HG03521 (cell line): ENCODE data around the gene CASP1.

ENCODE experiments used
- ATAC-seq: cut with Tn5 transposase; IDR thresholded peaks from one replicate; pipeline ENCODE4 v1.9.1; 2021; ENCODE audit warnings: mild to moderate bottlenecking, moderate library complexity; ENCODE audit not compliant: unreplicated experiment

CASP1 gene

GRCh38 chr11:105046898-105047579, 12.1 kb upstream of the CASP1 start:
- no peak for ATAC-seq

DNA sequence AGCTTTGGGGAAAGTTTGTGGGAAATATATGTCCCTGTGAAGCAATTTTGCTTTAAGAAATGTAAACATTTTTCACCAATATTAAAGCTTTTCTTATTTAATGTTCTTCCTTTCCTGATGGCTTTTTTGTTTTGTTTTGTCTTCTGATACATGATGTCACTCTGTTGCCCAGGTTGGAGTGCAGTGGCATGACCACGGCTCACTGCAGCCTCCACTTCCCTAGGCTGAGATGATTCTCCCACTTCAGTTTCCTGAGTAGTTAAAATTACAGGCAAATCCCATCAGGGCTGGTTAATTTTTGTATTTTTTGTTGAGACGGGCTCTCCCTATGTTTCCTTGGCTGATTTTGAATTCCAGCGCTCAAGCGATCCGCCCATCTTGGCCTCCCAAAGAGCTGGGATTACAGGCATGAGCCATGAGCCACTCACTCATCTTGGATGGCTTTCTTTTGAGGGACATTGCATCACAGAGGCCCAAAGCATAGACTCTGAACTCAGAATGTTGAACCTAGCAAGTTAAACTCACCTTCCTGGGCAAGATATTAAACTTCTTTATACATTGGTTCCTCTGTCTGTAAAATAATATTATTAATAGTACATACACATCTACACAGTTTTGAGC, 10.8 kb upstream of the CASP1 start:
- no peak for ATAC-seq

GRCh38 chr11:105044557-105045524, 9.9 kb upstream of the CASP1 start, which contains the start of gene CARD16:
TSS of gene CARD16 (minus strand) at chr11:105045335. CDS start at chr11:105045297, 38 bp downstream.
- ATAC-seq = peak; percentile 99

- no peak for ATAC-seq
These were observed 7.2 kb upstream of the CASP1 start for GRCh38 chr11:105042178-105042577.

DNA sequence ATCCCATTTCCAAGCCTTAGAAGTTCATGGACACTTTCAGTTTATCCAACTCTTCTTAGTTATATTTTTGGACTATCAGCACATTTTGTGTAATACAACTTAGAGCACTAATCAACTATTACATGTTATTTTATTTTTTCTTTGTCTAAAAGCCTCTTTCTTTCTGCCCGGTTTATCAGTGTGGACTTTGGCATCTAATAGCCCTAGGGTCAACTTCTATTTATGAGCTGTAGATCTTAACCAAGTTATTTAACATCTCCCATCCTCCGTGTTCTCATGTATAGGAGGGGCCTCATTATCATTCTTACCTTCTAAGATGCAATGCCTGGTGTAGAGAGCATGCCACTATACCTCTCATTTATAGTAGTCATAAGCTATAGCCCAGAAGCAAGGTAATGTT, 5.8 kb upstream of the CASP1 start:
- ATAC-seq = no peak

GRCh38 chr11:105034388-105034787, 556 bp downstream of the CASP1 start:
- peak; percentile 7 for ATAC-seq

GRCh38 chr11:105033781-105034180, 1.2 kb downstream of the CASP1 start:
- no peak for ATAC-seq

- ATAC-seq = no peak
These were observed 1.6 kb downstream of the CASP1 start for GRCh38 chr11:105033343-105033742.

GRCh38 chr11:105032495-105032894, 2.4 kb downstream of the CASP1 start:
- ATAC-seq = no peak

DNA sequence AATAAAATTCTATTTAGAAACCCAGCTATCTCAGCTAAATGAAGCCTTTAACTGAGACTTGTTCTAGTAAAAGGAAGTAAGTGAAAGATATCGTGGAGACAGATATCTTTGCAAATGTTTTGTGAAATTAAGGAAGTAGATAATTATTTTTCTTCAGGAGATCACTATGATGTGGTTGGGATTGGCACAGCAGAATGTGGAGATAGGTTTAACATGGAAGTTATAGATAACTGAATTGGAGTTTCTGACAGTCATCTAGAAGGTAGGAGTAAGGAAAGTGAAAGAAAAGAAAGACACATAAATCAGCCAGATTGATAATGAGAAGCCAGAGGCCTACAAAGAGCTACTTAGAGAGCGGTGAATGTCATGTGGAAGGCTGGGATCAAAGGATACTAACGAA, 7.3 kb downstream of the CASP1 start:
- no peak for ATAC-seq

- no peak for ATAC-seq
These were observed 10.6 kb downstream of the CASP1 start for GRCh38 chr11:105024394-105024793.

DNA sequence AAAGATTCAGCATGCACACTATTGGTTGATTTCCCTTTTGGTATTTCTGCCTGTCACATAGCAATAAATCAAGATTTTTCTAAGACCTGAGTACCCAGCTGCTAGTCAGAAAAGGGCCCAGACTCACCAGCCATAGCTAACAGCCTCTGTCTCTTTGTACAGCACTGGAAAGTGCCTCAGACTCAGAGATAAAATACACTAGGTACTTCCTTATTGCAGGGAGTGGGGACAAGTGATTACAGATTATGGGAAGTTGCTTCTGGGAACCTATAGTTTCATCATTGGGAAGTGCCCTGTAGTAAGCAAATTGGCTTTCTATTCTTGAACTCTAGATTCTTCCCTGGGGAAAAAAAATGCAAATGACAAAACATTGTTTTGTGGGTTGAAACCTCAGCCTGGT, 11.9 kb downstream of the CASP1 start, which contains the start of gene CASP5:
CASP5 (minus strand) TSS at position 166 of the 400 bp plus-strand sequence; CDS start at position 134, 32 bp downstream.
- no peak for ATAC-seq

GRCh38 chr11:105022527-105022926, 12.4 kb downstream of the CASP1 start:
- ATAC-seq = no peak

DNA sequence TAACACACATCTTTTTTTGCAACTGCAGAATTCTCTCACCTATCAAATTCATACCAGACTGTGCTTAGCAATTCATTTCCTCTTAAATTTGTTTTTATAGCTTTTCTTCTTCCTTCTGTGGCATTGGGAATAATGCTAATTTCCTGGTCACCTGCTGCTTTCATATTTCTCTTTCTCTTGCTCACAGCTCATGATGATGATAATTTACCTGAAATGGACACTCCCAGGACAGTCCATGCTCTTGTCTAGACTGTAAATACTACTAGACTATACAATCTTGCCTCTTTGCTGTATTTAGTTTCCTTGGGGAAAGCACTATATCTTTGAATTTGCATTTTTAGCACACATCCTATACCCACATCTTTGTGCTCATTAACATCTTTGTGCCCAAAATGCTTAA, 27.5 kb downstream of the CASP1 start:
- ATAC-seq = no peak

- no peak for ATAC-seq
These were observed 29.5 kb downstream of the CASP1 start for GRCh38 chr11:105005451-105005845.

DNA sequence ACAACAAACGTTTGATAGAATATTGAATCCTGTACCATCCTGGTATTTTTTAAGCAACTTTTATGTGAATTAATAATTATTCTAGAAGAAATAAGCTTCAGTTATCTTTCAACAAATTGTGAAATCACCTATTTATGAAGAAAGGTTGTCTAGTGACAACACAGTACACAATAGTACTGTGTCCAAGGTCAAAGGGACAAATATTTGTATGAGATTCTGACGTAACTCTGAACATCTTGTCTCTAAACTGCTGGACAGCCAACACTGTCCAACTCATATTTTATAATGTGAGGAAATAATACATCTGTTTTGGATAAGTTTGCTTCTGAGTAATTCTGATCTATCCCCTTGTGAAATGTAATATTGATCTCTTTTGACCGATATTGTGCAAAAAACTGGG, 30.9 kb downstream of the CASP1 start:
- ATAC-seq = no peak

DNA sequence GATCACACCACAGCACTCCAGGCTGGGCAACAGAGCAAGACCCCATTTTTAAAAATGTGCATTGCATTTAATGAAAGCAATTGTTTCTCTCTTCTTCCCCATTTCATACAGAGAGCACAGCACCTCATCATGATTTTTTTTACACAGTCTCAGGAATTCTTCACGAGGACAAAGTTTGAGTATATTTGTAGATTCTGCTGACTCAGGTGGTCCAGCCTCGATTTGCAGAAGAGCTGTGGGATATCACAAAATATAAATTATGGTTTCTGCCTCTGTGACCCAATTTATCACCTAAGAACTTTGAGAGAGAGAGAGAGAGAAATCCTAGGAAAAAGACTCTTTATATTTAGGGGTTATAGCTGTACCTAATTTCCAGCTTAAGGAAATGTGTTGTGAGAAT, 31.8 kb downstream of the CASP1 start:
- ATAC-seq = no peak

DNA sequence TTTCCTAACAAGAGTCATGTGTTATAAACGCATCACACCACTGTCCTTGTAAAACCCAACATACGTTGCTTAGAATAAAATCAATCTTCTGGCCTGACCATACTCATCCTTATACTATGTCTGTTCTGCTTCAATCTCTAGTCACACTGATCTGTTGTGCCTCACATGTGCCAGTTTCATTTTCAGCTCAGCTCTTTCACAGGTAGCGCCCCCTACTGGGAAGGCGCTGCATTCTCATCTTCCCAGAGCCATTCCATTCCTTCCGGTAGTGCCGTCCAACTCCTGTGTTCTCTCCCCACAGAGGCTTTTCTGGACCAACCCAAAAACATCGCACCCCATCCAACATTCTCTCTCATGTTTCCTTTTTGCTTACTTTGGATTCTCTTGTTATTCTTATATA, 34.1 kb downstream of the CASP1 start:
- ATAC-seq = peak; percentile 77

GRCh38 chr11:105000167-105000566, 34.8 kb downstream of the CASP1 start:
- ATAC-seq = no peak

- no peak for ATAC-seq
These were observed 35.2 kb downstream of the CASP1 start for GRCh38 chr11:104999721-105000120.

- ATAC-seq = no peak
These were observed 37.7 kb downstream of the CASP1 start for GRCh38 chr11:104997288-104997687.
